Stimulated activated CD4-positive, alpha-beta T cell treated with anti-CD3 and anti-CD28 coated beads, Interleukin-1b, Interleukin-23, amount 100 ng/mL, for 48 hours (primary cell): ENCODE data around the gene POLR1D.
A peak's percentile ranks its signal among the peaks of the same experiment; 100 is the strongest.
"Not testable (repeated sequence)": the region's sequence is repeated elsewhere in the genome, so short reads cannot be mapped to it uniquely, and the experiment has no call there.

Source experiments
- DNase-seq: peaks from one replicate; pipeline ENCODE4 v3.0.0-alpha.2; 2020

Gene POLR1D

DNA sequence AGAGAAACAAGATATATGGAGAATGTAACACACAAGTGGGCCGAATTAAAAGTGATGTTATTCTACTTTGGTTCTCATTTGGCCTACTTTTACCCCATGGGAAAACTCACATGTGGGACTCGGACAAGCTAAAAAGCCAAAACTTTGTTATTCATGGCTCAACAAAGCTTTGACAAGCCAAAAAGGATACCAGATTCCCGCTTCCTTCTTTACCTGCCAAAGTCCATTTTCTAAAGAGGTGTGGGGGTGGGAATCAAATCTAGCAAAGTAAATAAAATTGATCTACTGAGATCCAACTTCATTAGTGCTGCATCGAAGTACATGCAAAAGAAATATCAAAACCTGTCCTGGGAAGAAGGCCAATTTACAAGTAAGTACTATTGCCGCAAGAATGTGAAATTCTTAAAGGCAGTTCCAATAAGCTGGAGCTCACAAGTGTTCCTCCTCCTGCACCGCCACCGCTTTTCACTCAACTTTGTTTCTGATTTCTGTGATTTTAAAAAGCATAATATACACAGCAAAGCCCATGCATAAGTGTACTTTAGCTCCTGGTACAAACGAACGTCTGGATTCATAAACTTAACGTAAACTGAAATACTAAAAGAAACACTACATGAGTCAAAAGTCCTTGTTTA is 2.5 kb upstream of the POLR1D start:
- no peak for DNase-seq

DNA sequence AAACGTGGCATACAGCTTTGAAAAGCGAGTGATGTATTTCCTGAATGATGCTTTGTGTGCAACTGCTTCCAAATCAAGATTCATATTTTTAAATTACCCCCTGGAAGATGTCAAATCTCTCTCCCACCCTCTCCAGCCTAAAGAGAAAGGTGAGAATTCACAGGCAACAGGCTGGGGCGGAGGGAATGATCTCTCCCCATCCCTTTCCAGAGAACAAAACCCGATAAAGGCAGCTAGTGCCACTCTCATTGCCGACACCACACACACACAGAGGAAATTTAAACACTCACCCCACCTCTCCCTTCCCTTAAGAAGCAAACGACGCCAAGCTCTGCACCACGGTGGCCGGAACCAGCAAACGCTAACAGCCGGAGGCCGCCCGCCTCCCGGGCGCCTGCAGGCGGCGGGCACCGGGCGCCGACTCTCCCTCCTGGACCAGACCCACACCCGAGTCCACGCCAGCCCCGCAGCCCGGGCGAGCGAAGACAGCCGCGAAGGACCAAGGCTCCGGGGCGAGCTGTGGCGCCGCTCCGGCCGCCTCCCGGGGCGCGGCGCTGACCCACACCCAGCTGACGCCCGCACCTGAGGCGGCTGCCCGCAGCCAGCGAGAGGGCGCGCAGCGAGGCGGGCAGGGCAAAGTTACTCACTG is 1.8 kb upstream of the POLR1D start:
- DNase-seq = peak; percentile 36

DNA sequence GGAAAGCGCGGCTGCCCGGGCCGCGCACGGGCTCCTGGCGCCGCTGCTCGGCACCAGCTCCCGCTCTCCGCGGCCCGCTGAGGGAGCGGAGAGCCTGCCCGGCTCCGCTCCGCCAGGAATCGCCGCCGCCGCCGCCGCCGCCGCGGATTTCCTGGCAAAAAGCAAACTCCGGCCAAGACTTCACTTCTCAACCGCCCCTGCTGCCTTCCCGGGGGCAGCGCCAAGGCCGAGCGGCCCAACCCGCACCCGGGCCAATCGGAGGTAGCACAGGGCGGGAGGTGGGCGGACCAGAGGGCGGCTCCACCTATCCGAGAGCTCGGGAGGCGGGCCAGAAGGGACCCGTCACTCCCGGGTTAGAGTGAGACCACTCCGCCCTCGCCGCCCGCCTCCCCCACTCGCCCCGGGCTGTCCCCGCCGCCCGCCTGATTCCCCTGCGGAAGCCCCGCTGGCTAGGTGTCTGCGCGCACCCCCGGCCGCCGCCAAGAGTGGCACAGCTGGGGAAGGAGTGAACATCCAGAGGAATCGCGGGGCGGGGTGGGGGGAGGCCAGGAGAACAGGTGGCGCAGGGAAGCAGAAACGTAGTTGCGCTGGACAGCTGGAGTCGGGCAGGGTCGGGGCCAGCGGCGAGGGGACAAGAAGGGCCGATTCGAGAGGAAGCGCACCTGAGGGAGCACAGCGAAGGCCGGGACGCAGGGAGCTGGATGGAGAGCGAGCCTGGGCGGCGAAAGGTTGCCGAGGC is 1.1 kb upstream of the POLR1D start, which contains the start of gene LNX2:
Gene LNX2 (minus strand): TSS at position 153 of the 739 bp plus-strand sequence. CDS start 38,826 bp downstream, outside the sequence.
- DNase-seq = peak; percentile 96

DNA sequence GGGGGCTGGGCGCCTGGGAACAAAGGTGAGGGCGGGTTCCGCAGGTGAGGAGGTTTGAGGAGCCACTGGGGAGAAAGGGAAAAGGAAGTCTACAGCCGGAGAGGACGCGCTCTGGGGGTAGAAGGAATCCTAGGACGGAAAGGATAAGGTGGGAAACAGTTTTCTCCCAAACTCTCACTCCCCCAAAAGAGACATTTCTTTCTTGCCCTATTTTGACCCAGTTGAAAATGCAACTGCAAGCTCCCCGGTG is 651 bp upstream of the POLR1D start:
- no peak for DNase-seq

DNA sequence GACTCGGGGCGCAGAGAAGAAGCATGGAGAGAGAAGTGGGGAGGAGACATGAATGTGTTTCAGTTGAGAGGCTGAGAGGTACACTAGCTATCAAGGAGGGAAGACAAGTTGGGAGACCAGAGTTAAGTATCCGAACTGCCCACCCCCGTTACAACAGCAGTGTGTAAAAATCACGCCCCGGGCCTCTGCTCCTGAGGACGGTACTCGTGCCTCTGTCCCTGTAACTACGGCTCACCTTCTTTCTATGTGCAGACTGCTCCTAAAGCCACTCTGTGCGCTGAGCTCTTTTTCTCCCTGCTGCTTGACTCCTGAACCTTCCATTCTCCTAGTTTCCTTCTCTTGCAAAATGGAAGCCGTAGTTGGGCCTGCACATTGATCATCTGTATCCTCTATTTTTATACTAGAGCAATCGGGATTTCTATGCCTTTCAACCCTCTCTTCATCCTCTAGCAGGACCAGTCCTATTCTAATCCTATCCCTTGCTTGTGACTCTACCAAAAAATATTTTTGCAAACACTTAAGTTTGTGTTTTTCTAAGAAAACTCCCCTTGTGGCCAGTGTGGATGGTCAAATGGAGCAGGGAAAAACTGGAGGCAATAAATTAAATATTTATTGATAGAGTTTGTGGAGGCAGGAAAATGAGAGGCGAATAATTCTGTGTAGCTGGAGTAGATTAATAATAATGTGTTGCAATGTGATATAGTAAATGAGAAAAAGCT is 569 bp downstream of the POLR1D start:
- DNase-seq = no peak

DNA sequence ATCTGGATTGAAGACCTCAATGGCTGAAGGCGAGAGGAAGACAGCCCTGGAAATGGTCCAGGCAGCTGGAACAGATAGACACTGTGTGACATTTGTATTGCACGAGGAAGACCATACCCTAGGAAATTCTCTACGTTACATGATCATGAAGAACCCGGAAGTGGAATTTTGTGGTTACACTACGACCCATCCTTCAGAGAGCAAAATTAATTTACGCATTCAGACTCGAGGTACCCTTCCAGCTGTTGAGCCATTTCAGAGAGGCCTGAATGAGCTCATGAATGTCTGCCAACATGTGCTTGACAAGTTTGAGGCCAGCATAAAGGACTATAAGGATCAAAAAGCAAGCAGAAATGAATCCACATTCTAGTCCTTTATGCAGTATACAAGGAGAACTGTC is 1.2 kb downstream of the POLR1D start:
- no peak for DNase-seq

DNA sequence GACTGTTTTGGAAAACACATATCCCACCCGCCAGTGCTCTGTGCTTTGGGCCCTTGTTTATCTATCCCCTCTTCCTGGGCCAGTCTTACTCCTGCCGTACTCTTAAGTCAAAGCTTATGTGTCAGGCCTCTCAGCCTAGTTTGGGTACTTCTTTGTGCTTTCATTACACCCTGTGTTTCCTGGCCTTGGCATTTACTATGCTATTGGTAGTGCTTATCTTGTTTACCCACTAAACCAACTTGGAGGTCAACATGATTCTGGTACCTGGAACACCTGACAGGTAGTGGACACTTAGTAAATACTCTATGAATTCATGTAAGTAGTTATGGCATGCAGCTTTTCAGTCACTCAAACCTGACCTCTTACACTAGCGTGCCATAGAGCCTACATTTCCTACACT is 2.4 kb downstream of the POLR1D start:
- no peak for DNase-seq

DNA sequence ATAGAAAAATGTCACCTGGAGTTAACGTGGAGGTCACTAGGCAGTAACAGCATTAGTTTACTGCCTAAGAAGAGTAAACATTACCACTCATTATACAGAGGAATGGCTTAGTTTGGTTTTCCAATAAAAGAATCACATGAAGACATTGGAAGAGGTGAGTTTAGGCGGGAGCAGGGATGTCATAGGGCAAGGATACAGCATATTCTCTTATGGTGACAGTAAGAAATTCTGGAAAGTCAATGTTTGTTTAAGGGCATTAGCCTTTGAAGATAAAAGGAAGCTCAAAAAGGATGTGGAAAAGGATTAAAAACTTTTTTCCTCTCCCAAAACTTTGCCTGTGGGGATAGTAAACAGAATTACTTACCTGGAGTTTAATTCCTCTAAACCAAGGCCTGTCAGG is 4.1 kb downstream of the POLR1D start:
- no peak for DNase-seq

DNA sequence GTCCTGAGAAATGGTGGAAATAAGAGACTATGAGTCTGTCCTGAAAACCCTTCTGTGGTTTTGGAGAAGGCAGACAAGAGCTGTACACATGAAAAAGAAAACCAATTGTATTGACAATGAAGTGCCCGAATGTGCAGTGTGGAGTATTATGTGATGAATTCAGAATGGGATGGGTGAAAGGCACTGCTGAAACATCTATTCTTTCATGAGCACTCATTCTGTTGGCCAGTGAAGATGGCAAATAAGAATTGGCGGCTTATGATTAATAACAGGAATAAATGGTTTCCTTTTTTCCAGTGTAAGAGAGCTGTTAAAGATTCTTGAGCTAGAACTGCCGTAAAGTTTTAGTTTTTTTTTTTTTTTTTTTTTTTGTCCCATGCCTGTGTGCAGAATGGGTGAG is 5.7 kb downstream of the POLR1D start:
- no peak for DNase-seq

DNA sequence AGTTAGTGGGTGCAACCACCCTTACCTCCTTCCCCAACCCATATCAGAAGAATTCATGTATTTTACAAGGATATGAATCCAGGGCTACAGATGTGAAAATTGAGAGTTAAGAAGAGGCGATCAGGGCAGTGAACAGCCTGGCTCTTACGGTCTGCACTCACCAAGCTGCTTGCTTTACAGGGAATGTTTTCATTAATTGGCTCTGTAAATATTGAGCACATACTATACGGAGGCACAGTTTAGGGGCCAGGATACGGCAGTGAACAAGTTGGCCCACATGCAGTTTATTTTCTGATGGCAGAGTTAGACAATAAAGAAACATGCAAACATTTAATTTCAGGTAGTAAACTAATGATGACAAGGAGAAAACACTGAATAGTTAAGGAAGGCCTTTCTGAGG is 6.4 kb downstream of the POLR1D start:
- no peak for DNase-seq

DNA sequence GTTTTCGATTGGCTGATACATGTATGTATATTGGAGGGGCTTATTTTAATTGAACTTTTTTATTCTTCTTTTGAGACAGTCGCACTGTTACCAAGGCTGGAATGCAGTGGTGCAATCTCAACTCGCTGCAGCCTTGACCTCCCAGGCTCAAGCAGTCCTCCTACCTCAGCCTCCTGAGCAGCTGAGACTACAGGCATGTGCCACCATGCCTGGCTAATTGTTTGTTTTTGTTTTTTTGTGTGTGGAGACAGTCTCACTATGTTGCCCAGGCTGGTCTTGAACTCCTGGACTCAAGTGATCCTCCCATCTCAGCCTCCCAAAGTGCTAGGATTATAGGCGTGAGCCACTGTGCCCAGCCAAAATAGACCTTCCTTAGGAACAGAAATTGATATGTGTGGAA is 7.1 kb downstream of the POLR1D start:
- not testable (repeated sequence) for DNase-seq

DNA sequence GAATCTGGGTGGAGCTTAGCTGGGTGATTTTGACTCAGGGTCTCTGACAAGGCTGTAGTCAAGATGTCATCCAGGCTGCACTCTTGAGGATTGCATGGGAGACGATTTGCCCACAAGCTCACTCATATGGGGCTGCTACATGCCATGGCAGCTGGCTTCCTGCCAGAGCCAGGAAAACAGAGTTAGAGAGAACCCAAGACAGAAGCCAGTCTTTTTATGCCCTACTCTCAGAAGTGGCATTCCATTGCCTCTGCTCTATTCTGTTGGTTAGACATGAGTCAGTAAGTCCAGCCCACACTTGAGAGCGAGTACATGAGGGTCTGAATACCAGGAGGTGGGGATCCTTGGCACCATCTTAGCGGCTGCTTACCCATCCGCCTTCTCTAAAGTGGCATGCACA is 9.5 kb downstream of the POLR1D start:
- no peak for DNase-seq

DNA sequence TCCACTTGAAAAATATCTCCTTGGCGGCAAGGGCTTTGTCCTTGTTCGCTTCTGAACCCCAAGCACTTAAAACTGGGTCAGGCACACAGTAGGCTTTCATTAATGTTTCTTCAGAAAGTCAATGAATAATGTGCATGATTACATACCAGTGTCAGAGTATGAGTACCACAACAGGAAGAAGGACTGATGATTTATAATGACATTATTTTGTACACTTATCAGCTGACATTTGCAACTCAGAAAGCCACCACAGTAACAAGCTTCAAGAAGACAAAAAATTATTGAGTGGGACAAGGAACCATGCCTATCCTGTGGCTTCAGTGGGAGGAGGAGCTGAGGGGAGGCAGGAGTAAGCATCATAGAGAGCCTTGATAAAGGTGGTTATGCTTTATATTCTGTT is 10.0 kb downstream of the POLR1D start:
- no peak for DNase-seq

DNA sequence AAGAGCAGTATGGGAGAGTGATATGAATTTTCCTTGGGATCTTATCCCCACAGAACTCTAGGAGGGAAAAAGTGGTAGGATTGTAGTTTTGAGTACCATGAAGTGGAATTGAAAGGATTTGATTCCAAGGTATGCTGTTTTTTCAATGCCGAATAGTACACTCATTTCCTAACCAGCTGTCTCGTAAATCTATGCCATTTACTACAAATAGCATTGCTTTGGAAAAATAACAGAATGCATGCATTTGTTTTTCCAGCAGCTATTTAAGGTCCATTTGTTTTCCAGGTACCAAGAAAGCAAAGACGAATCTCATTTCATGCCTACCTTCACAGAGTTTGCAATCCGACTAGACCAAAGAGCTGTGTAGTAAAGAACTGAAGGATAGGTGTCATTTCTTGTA is 10.5 kb downstream of the POLR1D start:
- no peak for DNase-seq

DNA sequence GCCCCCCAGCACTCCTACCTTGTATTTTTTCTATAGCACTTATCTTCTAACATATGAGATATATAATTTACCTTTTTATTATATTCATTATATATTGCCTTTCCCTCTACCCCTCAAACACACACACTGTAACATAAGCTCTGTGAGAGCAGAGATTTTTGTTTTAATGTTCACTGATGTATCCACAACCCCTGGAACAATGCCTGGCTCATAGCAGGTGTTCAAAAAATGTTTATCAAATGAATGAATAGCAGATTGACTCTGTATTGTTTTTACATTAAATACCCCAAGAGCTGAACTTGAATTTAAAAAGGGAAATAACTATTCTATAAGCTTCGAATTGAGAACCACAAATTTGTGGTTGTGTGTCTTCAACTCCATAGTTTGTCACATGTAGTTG is 11.0 kb downstream of the POLR1D start:
- no peak for DNase-seq

DNA sequence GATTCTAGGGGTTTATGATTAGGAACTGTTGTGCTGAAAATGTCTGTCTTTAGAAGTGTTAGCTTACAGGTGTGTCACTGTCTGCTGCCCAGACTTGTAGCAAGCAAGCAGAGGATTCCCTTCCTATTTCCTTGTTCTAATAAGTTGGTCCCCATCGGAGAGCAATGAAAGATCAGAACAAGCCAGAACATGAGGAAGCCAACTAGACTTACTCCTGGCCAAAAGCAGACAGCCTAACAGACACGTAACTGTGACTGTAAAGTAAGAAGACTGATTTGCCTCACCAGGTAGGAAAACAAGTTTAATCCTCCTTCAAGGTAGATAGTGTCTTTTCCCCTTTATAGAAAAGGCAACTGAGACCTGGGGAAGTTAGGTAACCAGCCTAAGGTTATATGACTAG is 12.5 kb downstream of the POLR1D start:
- DNase-seq = no peak

DNA sequence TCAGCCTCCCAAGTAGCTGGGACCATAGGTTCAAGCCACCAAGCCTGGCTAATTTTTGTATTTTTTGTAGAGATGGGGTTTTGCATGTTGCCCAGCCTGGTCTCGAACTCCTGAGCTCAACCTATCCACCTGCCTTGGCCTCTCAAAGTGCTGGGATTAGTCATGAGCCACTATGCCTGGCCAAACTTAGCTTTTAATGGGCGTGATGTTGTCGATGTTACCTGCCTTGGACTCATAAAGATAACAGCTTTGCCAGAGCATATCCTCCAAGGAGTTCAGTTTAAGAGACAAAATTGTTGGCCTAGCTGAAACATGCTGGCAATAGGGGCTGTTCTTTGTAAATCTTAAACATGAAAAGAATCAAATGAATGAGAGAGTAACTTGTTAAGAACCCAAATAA is 13.1 kb downstream of the POLR1D start:
- no peak for DNase-seq

DNA sequence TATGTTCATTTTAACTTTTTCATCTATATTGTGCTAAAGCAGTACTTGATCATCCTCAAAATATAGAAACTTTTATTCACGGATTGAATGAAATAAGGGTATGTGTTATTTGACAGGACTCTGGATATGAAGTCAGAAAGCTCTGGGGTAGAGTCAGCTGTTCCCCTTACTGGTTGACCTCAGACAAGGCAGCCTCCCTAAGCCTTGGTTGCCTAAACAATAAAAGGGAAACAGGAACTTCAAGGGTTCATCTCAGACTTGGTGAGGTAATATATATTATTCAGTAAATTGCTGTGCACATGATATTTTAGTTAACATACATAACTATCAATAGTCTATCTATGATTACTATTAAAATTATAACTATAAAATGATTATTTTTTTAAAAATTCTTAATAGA is 13.6 kb downstream of the POLR1D start:
- no peak for DNase-seq

DNA sequence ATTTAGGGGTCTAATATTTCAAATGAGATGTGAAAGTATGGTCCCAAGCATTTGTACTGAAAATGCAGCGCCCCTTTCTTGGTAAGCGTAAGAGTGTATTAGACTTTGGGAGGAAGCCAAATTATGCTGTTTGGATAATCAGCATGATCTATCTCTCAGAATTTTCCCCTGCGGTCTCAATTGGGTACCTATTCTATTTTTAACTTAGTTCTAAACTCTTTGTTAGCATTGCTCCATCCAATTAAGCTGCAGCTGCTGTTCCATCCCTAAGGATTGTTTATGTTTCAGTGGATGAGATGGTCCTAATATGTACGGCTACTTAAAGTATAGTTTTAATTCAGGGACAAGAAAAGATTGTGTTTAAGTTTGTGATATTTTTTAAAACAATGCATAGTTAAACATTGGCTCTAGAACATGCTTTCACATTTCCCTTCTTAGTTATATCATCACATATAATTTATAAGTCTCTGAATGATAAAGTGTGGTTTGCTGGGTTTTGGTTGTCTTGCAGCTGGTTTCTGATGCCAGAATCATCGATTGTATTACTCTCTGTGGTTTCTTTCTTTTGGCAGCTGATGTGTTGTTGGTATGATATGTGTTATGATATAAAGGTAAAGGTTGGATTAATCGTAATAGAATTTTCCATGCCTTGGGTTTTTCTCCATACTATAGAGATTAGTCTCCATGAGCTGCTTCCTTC is 15.0 kb downstream of the POLR1D start:
- no peak for DNase-seq

DNA sequence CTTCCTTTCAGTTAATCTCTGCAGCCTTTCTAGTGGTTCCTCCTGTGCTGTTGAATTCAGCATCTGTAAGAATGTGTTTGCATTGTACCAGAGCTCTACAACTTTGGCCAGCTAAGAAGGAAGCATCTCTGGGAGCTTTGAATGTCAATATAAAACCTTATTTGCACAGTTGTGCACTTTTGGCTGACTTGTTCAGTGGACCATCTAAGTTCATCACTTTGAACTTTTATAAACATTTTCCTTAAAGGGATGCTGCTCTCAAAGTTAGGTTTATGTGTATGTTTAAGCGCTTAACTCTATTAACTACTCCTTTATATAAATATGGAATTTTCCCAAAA is 15.6 kb downstream of the POLR1D start:
- DNase-seq = no peak

DNA sequence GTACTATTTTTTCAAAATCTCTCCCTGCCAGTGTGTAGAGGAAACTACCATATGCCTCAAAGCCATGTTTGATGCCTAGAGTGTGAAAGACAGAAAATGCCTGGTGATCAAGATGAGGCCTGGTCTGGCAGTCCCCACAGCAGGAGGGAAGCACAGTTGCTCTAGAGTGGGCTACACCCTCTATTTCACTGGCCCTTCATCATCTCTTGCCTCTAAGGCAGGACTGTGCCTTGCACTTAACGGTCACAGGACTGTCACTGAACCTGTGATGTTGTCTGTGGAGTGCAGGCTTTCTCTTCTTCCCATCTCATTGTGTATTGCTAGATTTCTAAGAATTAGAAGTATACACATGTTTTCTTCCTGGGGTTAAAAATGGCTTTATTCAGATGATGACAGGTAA is 16.3 kb downstream of the POLR1D start:
- DNase-seq = no peak

DNA sequence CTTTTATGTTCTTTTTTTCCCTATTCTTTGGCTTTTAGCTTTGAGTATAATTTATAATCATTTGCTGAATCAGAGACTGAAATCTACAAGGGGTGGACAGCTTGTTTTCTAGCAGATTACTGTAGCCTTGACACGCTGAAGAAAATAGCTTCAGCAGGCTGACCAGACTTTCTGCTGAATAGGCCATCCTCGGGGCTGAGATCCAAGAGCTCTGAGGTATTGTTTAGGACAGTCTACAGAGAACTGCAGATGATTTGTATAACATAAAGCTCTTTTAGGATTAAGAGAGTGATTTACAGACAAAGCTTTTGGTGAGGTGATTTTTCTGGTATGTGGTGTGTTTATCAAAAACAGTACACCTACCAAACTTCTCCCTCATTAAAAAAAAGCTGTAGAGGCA is 16.8 kb downstream of the POLR1D start:
- DNase-seq = no peak

DNA sequence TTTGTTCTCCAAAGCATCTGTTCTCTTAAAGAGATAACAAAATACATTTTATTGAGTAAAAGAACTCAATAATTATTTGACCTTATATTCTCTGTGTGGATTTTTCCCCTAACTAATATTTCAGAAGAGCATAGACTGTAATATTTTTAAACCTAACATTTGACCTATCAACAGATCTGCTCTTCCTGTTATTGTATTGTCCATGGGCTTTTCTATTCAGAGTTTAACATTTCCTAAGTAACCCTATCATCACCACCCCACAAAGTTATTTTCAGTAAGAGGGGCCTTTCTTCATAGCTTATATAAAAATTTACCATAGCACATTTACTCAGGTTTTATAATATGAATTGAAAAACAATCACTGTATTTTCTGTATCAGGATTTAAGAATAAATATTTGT is 17.5 kb downstream of the POLR1D start:
- no peak for DNase-seq
